ENCODE measurements around the gene RIN1. TPM values are rescaled to one million over a fixed set of nuclear protein-coding genes. Genes with fewer than 3 reads are reported as not detected.

RIN1 gene
- polyA plus RNA-seq, 1 experiment: 6.7 TPM

DNA sequence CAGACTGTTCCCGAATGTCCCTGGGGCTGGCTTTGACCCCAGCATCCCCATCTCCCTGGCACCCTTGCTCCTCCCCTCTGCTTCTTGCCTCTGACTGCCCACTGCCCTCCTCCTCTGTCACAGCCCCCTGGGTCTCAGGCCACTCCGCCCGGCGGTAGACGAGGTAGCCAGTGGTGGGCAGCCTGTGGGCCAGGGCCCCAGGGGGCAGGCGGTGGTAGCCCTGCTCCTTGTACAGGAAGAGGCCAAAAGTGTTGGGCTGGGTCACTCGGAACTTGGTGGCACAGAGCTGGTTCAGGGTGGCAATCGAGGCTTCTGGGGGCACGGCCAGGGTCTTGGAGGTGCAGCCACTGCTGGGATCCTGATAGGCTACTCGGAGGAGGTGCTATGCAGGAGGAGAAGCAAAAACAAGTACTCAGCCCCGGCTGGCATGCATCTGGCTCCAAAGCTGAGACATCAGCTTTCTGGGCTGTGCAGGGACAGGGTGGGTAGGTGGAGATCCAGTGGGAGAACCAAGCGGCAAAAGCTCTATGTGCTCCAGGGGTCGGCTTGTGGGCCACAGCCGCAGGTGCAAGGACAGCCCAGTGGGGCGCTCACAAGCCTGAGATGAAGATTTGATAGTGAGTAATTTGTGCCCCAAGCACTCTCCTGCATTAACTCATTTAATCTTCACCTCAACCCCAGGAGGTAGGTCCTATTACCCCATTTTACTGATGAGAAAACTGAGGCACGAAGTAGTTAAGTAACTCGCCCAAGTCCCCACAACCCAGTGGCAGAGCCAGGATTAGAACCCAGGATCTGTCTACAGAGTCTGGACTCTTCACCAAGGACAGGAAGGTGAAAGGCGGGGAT lies 3.6 kb downstream of the RIN1 start:
- no peak for TF ChIP-seq CTCF (IDR thresholded peaks at IDR 0.05; ENCODE audit: low read depth, low read length)
- ChIA-PET CTCF (interaction anchor here (6.0 kb wide), 1 partner anchor 20 kb away, joined by 62 read pairs; no protein-coding TSS in a partner anchor), POLR2A (no interaction called here)
- Histone ChIP-seq H3K9me3 (ENCODE audit: control insufficient read depth, insufficient read depth, low read length) (peaks cover 3% of the 10 kb centered on the region; the same call in 1 of the 2 replicates), H3K27me3 (ENCODE audit: control insufficient read depth, insufficient read depth, low read length) (no peaks in the 10 kb centered on the region), H3K4me3 (ENCODE audit: low read depth, low read length) (no peak overlapping the region), H3K27ac (ENCODE audit: low read depth, low read length) (no peak overlapping the region)
- no peak for DNase-seq (ENCODE audit: low read depth, low spot score)

- CTCF ChIA-PET: interaction anchor here (6.0 kb wide), 1 partner anchor 19 kb away, joined by 62 read pairs; no protein-coding TSS in a partner anchor
- H3K27ac ChIP-seq (ENCODE audit: low read depth, low read length): no peak overlapping the region
- no peak for DNase-seq (ENCODE audit: low read depth, low spot score)
- peaks cover 3% of the 10 kb centered on the region; the same call in 1 of the 2 replicates for H3K9me3 ChIP-seq (ENCODE audit: control insufficient read depth, insufficient read depth, low read length)
- no peak for TF ChIP-seq CTCF (IDR thresholded peaks at IDR 0.05; ENCODE audit: low read depth, low read length)
- H3K4me3 ChIP-seq (ENCODE audit: low read depth, low read length): no peak overlapping the region
- POLR2A ChIA-PET: interaction anchor here (2.2 to 2.6 kb wide), 2 partner anchors 15 to 19 kb away, joined by 11 to 12 read pairs; partner anchors contain the start of gene CD248
- no peaks in the 10 kb centered on the region for H3K27me3 ChIP-seq (ENCODE audit: control insufficient read depth, insufficient read depth, low read length)
These were observed 4.5 kb downstream of the RIN1 start for GRCh38 chr11:66331542-66332370.

DNA sequence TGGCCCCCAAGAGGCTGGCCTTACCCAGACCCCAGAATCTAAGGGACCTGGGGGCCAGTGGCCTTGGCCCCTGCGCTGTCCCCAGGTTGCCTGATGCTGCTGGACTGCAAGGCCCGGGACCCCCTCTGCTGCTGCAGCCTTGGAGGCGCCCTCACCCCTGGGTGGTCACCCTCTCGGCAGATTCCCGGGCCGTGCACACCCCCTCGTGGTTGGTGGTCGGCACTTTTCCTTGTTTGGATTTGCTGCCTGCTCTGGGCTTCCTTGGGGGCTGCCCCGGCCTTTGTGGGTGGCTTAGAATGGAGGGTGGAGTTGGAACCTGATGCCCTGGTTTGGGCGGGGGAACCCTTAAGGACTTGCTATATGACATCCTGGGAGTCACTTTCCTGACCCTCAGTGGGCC lies 5.3 kb downstream of the RIN1 start:
- H3K4me3 ChIP-seq (ENCODE audit: low read depth, low read length): no peak overlapping the region
- H3K9me3 ChIP-seq (ENCODE audit: control insufficient read depth, insufficient read depth, low read length): peaks cover 3% of the 10 kb centered on the region; the same call in 1 of the 2 replicates
- DNase-seq (ENCODE audit: low read depth, low spot score): no peak
- no peaks in the 10 kb centered on the region for H3K27me3 ChIP-seq (ENCODE audit: control insufficient read depth, insufficient read depth, low read length)
- ChIA-PET CTCF (interaction anchor here (6.0 kb wide), 1 partner anchor 18 kb away, joined by 62 read pairs; no protein-coding TSS in a partner anchor), POLR2A (interaction anchor here (2.2 to 2.6 kb wide), 2 partner anchors 14 to 18 kb away, joined by 11 to 12 read pairs; partner anchors contain the start of gene CD248)
- TF ChIP-seq CTCF (IDR thresholded peaks at IDR 0.05; ENCODE audit: low read depth, low read length): no peak
- no peak overlapping the region for H3K27ac ChIP-seq (ENCODE audit: low read depth, low read length)

DNA sequence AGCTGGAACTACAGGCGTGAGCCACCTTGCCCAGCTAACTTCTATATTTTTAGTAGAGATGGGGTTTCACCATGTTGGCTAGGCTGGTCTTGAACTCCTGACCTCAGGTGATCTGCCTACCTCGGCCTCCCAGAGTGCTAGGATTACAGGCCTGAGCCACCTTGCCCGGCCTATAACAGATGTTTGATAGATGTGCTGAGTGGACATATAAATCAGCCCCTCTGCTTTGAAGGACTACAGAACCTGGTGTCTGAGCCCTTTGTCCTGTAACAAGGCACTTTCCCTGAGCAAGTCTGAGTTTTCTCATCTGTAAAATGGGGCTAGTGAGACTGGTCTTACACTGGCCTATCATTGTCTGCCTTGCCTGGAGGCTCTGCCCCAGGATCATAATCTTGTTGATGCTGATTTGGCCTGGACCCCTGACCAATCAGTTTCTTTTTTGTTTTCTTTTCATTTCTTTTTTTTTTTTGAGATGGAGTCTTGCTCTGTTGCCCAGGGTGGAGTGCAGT lies 7.0 kb downstream of the RIN1 start:
- Histone ChIP-seq H3K9me3 (ENCODE audit: control insufficient read depth, insufficient read depth, low read length) (no peaks in the 10 kb centered on the region), H3K4me3 (ENCODE audit: low read depth, low read length) (no peak overlapping the region), H3K27ac (ENCODE audit: low read depth, low read length) (no peak overlapping the region), H3K27me3 (ENCODE audit: control insufficient read depth, insufficient read depth, low read length) (no peaks in the 10 kb centered on the region)
- DNase-seq (ENCODE audit: low read depth, low spot score): no peak
- no peak for TF ChIP-seq CTCF (IDR thresholded peaks at IDR 0.05; ENCODE audit: low read depth, low read length)
- POLR2A ChIA-PET: interaction anchor here (0.8 to 2.6 kb wide), 3 partner anchors 12 to 17 kb away, joined by 10 to 18 read pairs (median 11); partner anchors contain the start of gene CD248
- CTCF ChIA-PET: interaction anchor here (0.7 to 6.0 kb wide), 6 partner anchors 11 to 635 kb away, joined by 3 to 62 read pairs (median 4); no protein-coding TSS in a partner anchor

Measured in AG04450 (cell line).